HepG2 (cell line): Measurements from ENCODE around the gene TACC3. TPM values are rescaled to one million over a fixed set of nuclear protein-coding genes. Genes with fewer than 3 reads are reported as not detected.
A peak's percentile ranks its signal among the peaks of the same experiment; 100 is the strongest.

Experiments
- EP300 ChIP-seq, 3 experiments: sonication (generic) in 1 of 3; formaldehyde crosslinking in 1 of 3; IDR thresholded peaks; 2 replicates each; pipeline versions ENCODE4 v1.5.1 to v1.6.1; 2011 to 2020; ENCODE audit warnings: low read depth in 2 of 3, low read length in 2 of 3, borderline replicate concordance in 1 of 3, improper control_type of control experiment in 1 of 3, mild to moderate bottlenecking in 1 of 3, missing genetic modification reagents in 1 of 3, moderate library complexity in 1 of 3
- ERF ChIP-seq: IDR thresholded peaks from 2 replicates; pipeline ENCODE4 v1.6.1; 2018; ENCODE audit warnings: missing biosample characterization, missing genetic modification reagents
- FOXO1 ChIP-seq: sonication (generic); formaldehyde crosslinking; IDR thresholded peaks from 2 replicates; pipeline ENCODE4 v1.4.0; 2020; ENCODE audit warnings: missing genetic modification reagents
- HDAC6 ChIP-seq: fragments of 200-600 bp; sonication (generic); IDR thresholded peaks from 2 replicates; pipeline ENCODE4 v1.7.0; 2017; ENCODE audit warnings: mild to moderate bottlenecking, antibody characterized with exemption, low read length, low read depth
- HNRNPLL ChIP-seq: fragments of 200-400 bp; formaldehyde crosslinking; IDR thresholded peaks from 2 replicates; pipeline ENCODE4 v1.6.1; 2017; ENCODE audit warnings: mild to moderate bottlenecking, low read depth, low read length; ENCODE audit not compliant: poor library complexity, severe bottlenecking
- IKZF5 ChIP-seq: IDR thresholded peaks from 2 replicates; pipeline ENCODE4 v1.6.1; 2018; ENCODE audit warnings: missing genetic modification reagents, mild to moderate bottlenecking, missing compliant biosample characterization
- KLF6 ChIP-seq: IDR thresholded peaks from 2 replicates; pipeline ENCODE4 v1.8.0; 2016; ENCODE audit warnings: missing biosample characterization, missing genetic modification reagents
- LCORL ChIP-seq, 2 experiments: fragments of 450-650 bp in 1 of 2; sonication (generic) in 1 of 2; formaldehyde crosslinking in 1 of 2; IDR thresholded peaks; 2 replicates each; pipeline versions ENCODE4 v1.5.0 to v1.6.1; 2017 to 2020; ENCODE audit warnings: antibody characterized with exemption in 1 of 2, missing genetic modification reagents in 1 of 2
- MYPOP ChIP-seq: sonication (generic); formaldehyde crosslinking; IDR thresholded peaks from 2 replicates; pipeline ENCODE4 v1.8.1; 2023; ENCODE audit warnings: mild to moderate bottlenecking, moderate library complexity, missing genetic modification reagents
- NFE2 ChIP-seq: sonication (generic); formaldehyde crosslinking; IDR thresholded peaks from 2 replicates; pipeline ENCODE4 v1.4.0; 2020; ENCODE audit warnings: missing genetic modification reagents
- TBX2 ChIP-seq: sonication (generic); formaldehyde crosslinking; IDR thresholded peaks from 2 replicates; pipeline ENCODE4 v1.5.0; 2020; ENCODE audit warnings: missing genetic modification reagents, mild to moderate bottlenecking, borderline replicate concordance
- TFDP1 ChIP-seq: IDR thresholded peaks from 2 replicates; pipeline ENCODE4 v1.6.1; 2016; ENCODE audit warnings: missing compliant biosample characterization, missing genetic modification reagents, borderline replicate concordance
- TSC22D2 ChIP-seq: sonication (generic); formaldehyde crosslinking; IDR thresholded peaks from 2 replicates; pipeline ENCODE4 v1.5.1; 2020; ENCODE audit warnings: missing genetic modification reagents, mild to moderate bottlenecking, borderline replicate concordance
- YY1 ChIP-seq: IDR thresholded peaks from 2 replicates; pipeline ENCODE4 v1.6.1; 2011; ENCODE audit warnings: low read length, low read depth, moderate library complexity, mild to moderate bottlenecking; ENCODE audit not compliant: insufficient read depth, insufficient replicate concordance
- ZKSCAN5 ChIP-seq: sonication (generic); formaldehyde crosslinking; IDR thresholded peaks from 2 replicates; pipeline ENCODE4 v1.5.1; 2020; ENCODE audit warnings: mild to moderate bottlenecking, missing genetic modification reagents
- ZNF432 ChIP-seq: sonication (generic); formaldehyde crosslinking; IDR thresholded peaks from 2 replicates; pipeline ENCODE4 v1.5.0; 2020; ENCODE audit warnings: missing genetic modification reagents, mild to moderate bottlenecking, borderline replicate concordance
- ZNF687 ChIP-seq: sonication (generic); formaldehyde crosslinking; IDR thresholded peaks from 2 replicates; pipeline ENCODE4 v1.5.1; 2020; ENCODE audit warnings: mild to moderate bottlenecking, missing genetic modification reagents, moderate library complexity
- ZSCAN25 ChIP-seq: sonication (generic); formaldehyde crosslinking; IDR thresholded peaks from 2 replicates; pipeline ENCODE4 v1.8.0; 2022; ENCODE audit warnings: mild to moderate bottlenecking, missing genetic modification reagents
- ZZZ3 ChIP-seq: sonication (generic); formaldehyde crosslinking; IDR thresholded peaks from 2 replicates; pipeline ENCODE4 v1.4.0; 2020; ENCODE audit warnings: missing genetic modification reagents, mild to moderate bottlenecking, borderline replicate concordance
- polyA plus RNA-seq, 8 experiments: library from polyadenylated mRNA; depleted of rRNA in 3 of 8; stranded (reverse) in 7 of 8; unstranded in 1 of 8; fragments of >200 nt; fragmentation: Illumina TruSeq in 4 of 8; extraction: Trizol in 4 of 8; gene quantifications; 2 replicates each; pipeline versions ENCODE4 v1.2.1 to v1.2.3, GENCODE V29; 2011 to 2016; ENCODE audit warnings: low read depth in 4 of 8, missing spikeins in 1 of 8, mixed read lengths in 1 of 8; ENCODE audit not compliant: insufficient read depth in 1 of 8
- total RNA-seq, 5 experiments: library from RNA; depleted of rRNA; stranded (reverse); fragments of >200 nt; fragmentation: Illumina TruSeq; extraction: Trizol; gene quantifications; 2 replicates each; pipeline ENCODE4 v1.2.3, GENCODE V29; 2016; ENCODE audit warnings: low read depth in 1 of 5

Gene TACC3
- total and polyA plus RNA-seq, 2 of the 13 experiments (the other 11 are each of a cell fraction or from before 2014, with no cell fraction given): 20.3 to 21.2 TPM

- 0 out of 2 replicates have a peak, but pooled peaks have one; percentile 39 for TF ChIP-seq FOXO1 (CRISPR knock-in tag)
- TF ChIP-seq IKZF5 (CRISPR knock-in tag): no peak; the same call in 1 of the 2 replicates
- peak; percentile 10; the same call in 1 of the 2 replicates for TF ChIP-seq TBX2 (CRISPR knock-in tag)
- peak; percentile 59 for TF ChIP-seq ERF
- TF ChIP-seq ZSCAN25 (CRISPR knock-in tag): peak; percentile 54; the same call in 1 of the 2 replicates
- TF ChIP-seq MYPOP: no peak
- TF ChIP-seq ZNF432 (CRISPR knock-in tag): no peak
- TF ChIP-seq ZNF687: peak; percentile 77
- no peak for TF ChIP-seq LCORL (IDR thresholded peaks at IDR 0.05)
- TF ChIP-seq LCORL (CRISPR knock-in tag; IDR thresholded peaks at IDR 0.05): peak; percentile 77
- no peak for TF ChIP-seq ZZZ3 (CRISPR knock-in tag)
- TF ChIP-seq HNRNPLL: peak; percentile 28
- TF ChIP-seq YY1: peak; percentile 11
- 0 out of 2 replicates have a peak, but pooled peaks have one; percentile 59 for TF ChIP-seq ZKSCAN5 (CRISPR knock-in tag)
- TF ChIP-seq EP300 (IDR thresholded peaks at IDR 0.05; ENCODE audit: low read depth in 2 of 2, low read length in 2 of 2): no peak
- no peak for TF ChIP-seq EP300 (CRISPR knock-in tag; IDR thresholded peaks at IDR 0.05; ENCODE audit: borderline replicate concordance)
- TF ChIP-seq TSC22D2 (CRISPR knock-in tag): no peak
- TF ChIP-seq NFE2 (CRISPR knock-in tag): no peak
- TF ChIP-seq KLF6 (CRISPR knock-in tag): 0 out of 2 replicates have a peak, but pooled peaks have one; percentile 62
- no peak for TF ChIP-seq TFDP1
- no peak for TF ChIP-seq HDAC6
These were observed 31.1 kb downstream of the TACC3 start (continued) for GRCh38 chr4:1752284-1753041.
